HepG2 (cell line): ENCODE data around the gene MORN5. TPM values are rescaled to one million over a fixed set of nuclear protein-coding genes. Genes with fewer than 3 reads are reported as not detected.

ENCODE experiments used
- ATAC-seq: fragments of 200-7000 bp; cut with Tn5 transposase; 3 replicates; pipeline ENCODE4 v1.9.1; 2020; ENCODE audit warnings: mild to moderate bottlenecking, moderate library complexity
- BruUV-seq: library from RNA; stranded (reverse); fragments of 400-500 nt; replicated peaks from 2 replicates; lab custom pipeline; 2021; lab: Mats Ljungman, UMichigan
- CTCF ChIA-PET: fragments of 300-600 bp; formaldehyde crosslinking; extraction: SDS; loops from one replicate; lab custom pipeline; 2021; ENCODE audit warnings: low total read pairs, inconsistent platforms, low intra/inter-chr PET ratio; lab: Yijun Ruan, JAX
- POLR2A ChIA-PET: fragments of 350-600 bp; sonication (Branson Sonifier 250); formaldehyde crosslinking; loops from one replicate; lab custom pipeline; 2020; ENCODE audit warnings: antibody characterized with exemption, inconsistent platforms; lab: Yijun Ruan, JAX
- DNase-seq: peaks from one replicate; pipeline ENCODE4 v3.0.0-alpha.2; 2015; ENCODE audit warnings: low spot score
- FAIRE-seq: peaks from 3 replicates; lab custom pipeline; 2011; peaks lifted over from hg19 to GRCh38; lab: Jason Lieb, UNC
- H2AFZ ChIP-seq: one replicate; pipeline ENCODE4 v1.6.1; 2011; ENCODE audit warnings: low read length, inconsistent platforms
- H3K27ac ChIP-seq: fragments of 300-600 bp; 3 replicates; pipeline ENCODE4 v1.8.0; 2011; ENCODE audit warnings: mixed run types, mild to moderate bottlenecking, mixed read lengths, low read length, inconsistent platforms; ENCODE audit not compliant: insufficient read depth; ENCODE audit errors: extremely low read length
- H3K27me3 ChIP-seq, 2 experiments: fragments of 200-600 bp in 1 of 2; 2 replicates in 1 of 2; 3 replicates in 1 of 2; pipeline versions ENCODE4 v1.6.0 to v1.8.0; 2011; ENCODE audit warnings: low read length in 2 of 2, mild to moderate bottlenecking in 2 of 2, moderate library complexity in 2 of 2, inconsistent platforms in 1 of 2; ENCODE audit not compliant: insufficient read depth in 2 of 2, control insufficient read depth in 1 of 2
- H3K36me3 ChIP-seq, 2 experiments: fragments of 200-600 bp in 1 of 2; replicated peaks in 1 of 2; 2 replicates in 1 of 2; 3 replicates in 1 of 2; pipeline versions ENCODE4 v1.5.1 to v1.8.0; 2011; ENCODE audit warnings: low read length in 2 of 2, inconsistent platforms in 1 of 2; ENCODE audit not compliant: insufficient read depth in 2 of 2, control insufficient read depth in 1 of 2
- H3K4me1 ChIP-seq: 2 replicates; pipeline ENCODE4 v1.5.1; 2012; ENCODE audit warnings: low read length, inconsistent platforms; ENCODE audit not compliant: insufficient read depth
- H3K4me2 ChIP-seq: 2 replicates; pipeline ENCODE4 v1.6.0; 2011; ENCODE audit warnings: low read depth, low read length, inconsistent platforms
- H3K4me3 ChIP-seq, 3 experiments: fragments of 200-600 bp in 1 of 3; sonication (generic), shearing (Covaris generic) in 1 of 3; replicated peaks in 1 of 3; 2 replicates each; pipeline ENCODE4 v1.5.1; 2011 to 2016; ENCODE audit warnings: low read length in 3 of 3, inconsistent platforms in 2 of 3, low read depth in 2 of 3, mild to moderate bottlenecking in 2 of 3, control low read depth in 1 of 3, mixed read lengths in 1 of 3; ENCODE audit not compliant: insufficient read depth in 1 of 3
- H3K79me2 ChIP-seq: one replicate; pipeline ENCODE4 v1.6.1; 2011; ENCODE audit warnings: low read length, inconsistent platforms; ENCODE audit not compliant: insufficient read depth
- H3K9ac ChIP-seq: 2 replicates; pipeline ENCODE4 v1.6.0; 2011; ENCODE audit warnings: mild to moderate bottlenecking, low read depth, low read length, inconsistent platforms; ENCODE audit not compliant: insufficient read depth
- H3K9me3 ChIP-seq: 2 replicates; pipeline ENCODE4 v1.5.1; 2012; ENCODE audit warnings: mild to moderate bottlenecking, low read length
- H4K20me1 ChIP-seq: 2 replicates; pipeline ENCODE4 v1.6.0; 2011; ENCODE audit warnings: inconsistent platforms, mild to moderate bottlenecking, low read length, moderate library complexity; ENCODE audit not compliant: insufficient read depth
- CENPT ChIP-seq: sonication (generic); formaldehyde crosslinking; IDR thresholded peaks from 2 replicates; pipeline ENCODE4 v1.8.0; 2022; ENCODE audit warnings: low read depth, mild to moderate bottlenecking, moderate library complexity, missing genetic modification reagents
- KDM5B ChIP-seq: sonication (generic); formaldehyde crosslinking; IDR thresholded peaks from 2 replicates; pipeline ENCODE4 v1.4.0; 2020; ENCODE audit warnings: missing genetic modification reagents, mild to moderate bottlenecking, borderline replicate concordance
- NR2F1 ChIP-seq, 2 experiments: fragments of 450-650 bp in 1 of 2; formaldehyde crosslinking in 1 of 2; IDR thresholded peaks; 2 replicates each; pipeline versions ENCODE4 v1.5.0 to v1.6.1; 2016 to 2020; ENCODE audit warnings: mild to moderate bottlenecking in 1 of 2, missing compliant biosample characterization in 1 of 2, missing genetic modification reagents in 1 of 2, moderate library complexity in 1 of 2
- SMYD3 ChIP-seq: sonication (generic); formaldehyde crosslinking; IDR thresholded peaks from 2 replicates; pipeline ENCODE4 v1.8.1; 2023; ENCODE audit warnings: mild to moderate bottlenecking, missing genetic modification reagents
- SOX5 ChIP-seq: IDR thresholded peaks from 2 replicates; pipeline ENCODE4 v1.6.1; 2016; ENCODE audit warnings: borderline replicate concordance
- ZMYM4 ChIP-seq: sonication (generic); formaldehyde crosslinking; IDR thresholded peaks from 2 replicates; pipeline ENCODE4 v1.8.1; 2023; ENCODE audit warnings: mild to moderate bottlenecking, missing genetic modification reagents
- ZNF510 ChIP-seq: sonication (generic); formaldehyde crosslinking; IDR thresholded peaks from 2 replicates; pipeline ENCODE4 v1.4.0; 2020; ENCODE audit warnings: low read depth, mild to moderate bottlenecking, missing genetic modification reagents
- WGBS: methylation state at CpG from one replicate; pipeline ENCODE4 v1.1.6; 2017; ENCODE audit warnings: low lambda C conversion rate; 5-methylcytosine and 5-hydroxymethylcytosine counted together
- in situ Hi-C: cut with HindIII; loops from 2 replicates; pipeline ENCODE4 v1.10.0; 2017; ENCODE audit warnings: low pct_unique_long_range_greater_than_20kb; ENCODE audit not compliant: extremely low pct_ligation_motif_present
- intact Hi-C: fragments of 100-400 bp; cut with micrococcal nuclease; formaldehyde crosslinking; loops from one replicate; pipeline ENCODE4 v1.10.0; 2022; ENCODE audit not compliant: unreplicated experiment
- polyA plus RNA-seq, 8 experiments: library from polyadenylated mRNA; depleted of rRNA in 3 of 8; stranded (reverse) in 7 of 8; unstranded in 1 of 8; fragments of >200 nt; fragmentation: Illumina TruSeq in 4 of 8; extraction: Trizol in 4 of 8; gene quantifications; 2 replicates each; pipeline versions ENCODE4 v1.2.1 to v1.2.3, GENCODE V29; 2011 to 2016; ENCODE audit warnings: low read depth in 4 of 8, missing spikeins in 1 of 8, mixed read lengths in 1 of 8; ENCODE audit not compliant: insufficient read depth in 1 of 8
- total RNA-seq, 5 experiments: library from RNA; depleted of rRNA; stranded (reverse); fragments of >200 nt; fragmentation: Illumina TruSeq; extraction: Trizol; gene quantifications; 2 replicates each; pipeline ENCODE4 v1.2.3, GENCODE V29; 2016; ENCODE audit warnings: low read depth in 1 of 5
- TF ChIP-seq, protein P1 (sequence below): sonication (generic); formaldehyde crosslinking; IDR thresholded peaks from 2 replicates; pipeline ENCODE4 v1.9.0; 2021; ENCODE audit warnings: missing genetic modification reagents, borderline replicate concordance
- TF ChIP-seq, protein P2 (sequence below): sonication (generic); formaldehyde crosslinking; IDR thresholded peaks from 2 replicates; pipeline ENCODE4 v1.9.0; 2021; ENCODE audit warnings: missing genetic modification reagents, mild to moderate bottlenecking, borderline replicate concordance
- TF ChIP-seq, protein P3 (sequence below): sonication (generic); formaldehyde crosslinking; IDR thresholded peaks from 2 replicates; pipeline ENCODE4 v1.4.0; 2020; ENCODE audit warnings: missing genetic modification reagents
- TF ChIP-seq, protein P4 (sequence below): sonication (generic); formaldehyde crosslinking; IDR thresholded peaks from 2 replicates; pipeline ENCODE4 v1.4.0; 2020; ENCODE audit warnings: missing genetic modification reagents, borderline replicate concordance

Gene MORN5
- total and polyA plus RNA-seq, 2 of the 13 experiments (the other 11 are each of a cell fraction or from before 2014, with no cell fraction given), result not detected

DNA sequence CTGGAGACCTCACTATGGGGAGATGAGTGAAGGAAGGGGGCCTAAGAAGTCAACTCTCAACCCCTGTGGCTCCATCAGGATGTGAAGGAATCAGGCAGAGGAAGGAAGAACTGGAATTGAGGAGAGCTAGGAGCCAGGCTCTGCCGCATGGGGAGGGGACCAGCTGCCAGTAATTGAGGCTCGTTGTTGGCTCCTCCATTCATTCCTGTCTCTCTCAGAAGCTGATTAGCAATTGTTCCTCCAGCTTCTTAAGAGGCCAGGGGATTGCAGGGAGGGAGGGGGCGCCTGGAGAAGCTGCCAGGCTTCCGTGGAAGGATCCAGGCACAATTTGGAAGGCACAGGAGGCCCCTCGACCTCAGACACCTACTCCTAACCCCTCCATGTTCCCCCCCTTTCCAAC is 46.1 kb upstream of the MORN5 start (continued):
- no peak for TF ChIP-seq SMYD3

DNA sequence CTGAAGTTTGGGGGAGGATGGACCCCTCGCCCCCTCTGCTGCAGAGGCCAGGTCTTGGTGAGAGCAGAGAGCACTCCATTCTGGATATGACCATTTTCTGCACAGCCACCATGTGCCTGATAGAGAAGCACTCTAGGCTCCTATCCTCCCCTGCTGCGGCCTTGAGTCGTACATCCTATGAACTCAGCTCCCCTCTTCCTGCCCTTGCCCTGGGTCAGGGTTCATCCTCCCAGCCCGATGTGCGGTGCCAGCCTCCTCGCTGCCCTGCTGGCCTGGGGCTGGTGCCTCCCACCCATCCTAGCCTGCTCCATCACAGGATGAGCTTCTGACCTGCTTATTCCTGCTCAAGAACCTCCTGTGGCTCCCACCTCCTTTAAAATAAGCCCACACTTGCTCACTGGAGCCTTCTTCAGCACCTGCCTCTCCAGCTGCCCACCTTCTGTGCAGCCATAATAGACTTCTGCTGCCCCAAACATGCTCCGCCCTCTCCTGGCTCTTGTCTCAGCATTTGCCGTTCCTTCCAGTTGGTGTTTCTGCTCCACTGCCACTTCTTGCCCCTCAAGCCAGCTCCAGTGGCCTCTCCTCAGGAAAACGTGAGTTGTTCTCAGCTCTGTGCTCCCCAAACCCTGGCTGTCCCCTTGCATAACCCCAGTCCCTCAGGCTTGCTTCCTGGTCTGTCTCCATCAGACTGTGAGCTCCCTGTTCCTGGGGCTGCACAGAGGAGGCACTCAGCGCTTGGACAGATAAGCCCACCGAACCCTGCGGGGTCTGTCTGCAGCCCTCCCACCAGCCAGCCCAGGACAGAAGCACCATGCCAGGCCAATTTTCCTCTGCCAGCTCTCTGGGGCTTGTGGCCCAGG is 44.3 kb upstream of the MORN5 start:
- ATAC-seq, result no peak; the same call in 2 of the 3 replicates
- in situ Hi-C loops, result no loop called here
- Histone ChIP-seq H3K79me2 (no peaks in the 10 kb centered on the region), H3K4me3 (no peak overlapping the region), H4K20me1 (no peaks in the 10 kb centered on the region), H3K9ac (no peak overlapping the region), H3K36me3 (no peaks in the 10 kb centered on the region), H3K27me3 (peaks cover 3 to 6% of the 10 kb centered on the region in 2 experiments; a peak in 3 of 5 replicates), H3K4me1 (peaks cover 11% of the 10 kb centered on the region), H3K9me3 (no peaks in the 10 kb centered on the region), H3K4me2 (no peak overlapping the region), H3K27ac (no peak overlapping the region), H2AFZ (no peak overlapping the region)
- no TSS peak for BruUV-seq
- 15% methylated on average over 12 of the region's 12 CpGs for WGBS
- CTCF ChIA-PET, result no interaction called here
- intact Hi-C loops, result no loop called here
- POLR2A ChIA-PET, result no interaction called here
- DNase-seq, result no peak
- no peak for FAIRE-seq
- no peak for TF ChIP-seq ZNF510
- no peak for TF ChIP-seq NR2F1 (CRISPR knock-in tag; IDR thresholded peaks at IDR 0.05)
- TF ChIP-seq, protein P1, sequence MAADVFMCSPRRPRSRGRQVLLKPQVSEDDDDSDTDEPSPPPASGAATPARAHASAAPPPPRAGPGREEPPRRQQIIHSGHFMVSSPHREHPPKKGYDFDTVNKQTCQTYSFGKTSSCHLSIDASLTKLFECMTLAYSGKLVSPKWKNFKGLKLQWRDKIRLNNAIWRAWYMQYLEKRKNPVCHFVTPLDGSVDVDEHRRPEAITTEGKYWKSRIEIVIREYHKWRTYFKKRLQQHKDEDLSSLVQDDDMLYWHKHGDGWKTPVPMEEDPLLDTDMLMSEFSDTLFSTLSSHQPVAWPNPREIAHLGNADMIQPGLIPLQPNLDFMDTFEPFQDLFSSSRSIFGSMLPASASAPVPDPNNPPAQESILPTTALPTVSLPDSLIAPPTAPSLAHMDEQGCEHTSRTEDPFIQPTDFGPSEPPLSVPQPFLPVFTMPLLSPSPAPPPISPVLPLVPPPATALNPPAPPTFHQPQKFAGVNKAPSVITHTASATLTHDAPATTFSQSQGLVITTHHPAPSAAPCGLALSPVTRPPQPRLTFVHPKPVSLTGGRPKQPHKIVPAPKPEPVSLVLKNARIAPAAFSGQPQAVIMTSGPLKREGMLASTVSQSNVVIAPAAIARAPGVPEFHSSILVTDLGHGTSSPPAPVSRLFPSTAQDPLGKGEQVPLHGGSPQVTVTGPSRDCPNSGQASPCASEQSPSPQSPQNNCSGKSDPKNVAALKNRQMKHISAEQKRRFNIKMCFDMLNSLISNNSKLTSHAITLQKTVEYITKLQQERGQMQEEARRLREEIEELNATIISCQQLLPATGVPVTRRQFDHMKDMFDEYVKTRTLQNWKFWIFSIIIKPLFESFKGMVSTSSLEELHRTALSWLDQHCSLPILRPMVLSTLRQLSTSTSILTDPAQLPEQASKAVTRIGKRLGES, result no peak
- TF ChIP-seq, protein P2, sequence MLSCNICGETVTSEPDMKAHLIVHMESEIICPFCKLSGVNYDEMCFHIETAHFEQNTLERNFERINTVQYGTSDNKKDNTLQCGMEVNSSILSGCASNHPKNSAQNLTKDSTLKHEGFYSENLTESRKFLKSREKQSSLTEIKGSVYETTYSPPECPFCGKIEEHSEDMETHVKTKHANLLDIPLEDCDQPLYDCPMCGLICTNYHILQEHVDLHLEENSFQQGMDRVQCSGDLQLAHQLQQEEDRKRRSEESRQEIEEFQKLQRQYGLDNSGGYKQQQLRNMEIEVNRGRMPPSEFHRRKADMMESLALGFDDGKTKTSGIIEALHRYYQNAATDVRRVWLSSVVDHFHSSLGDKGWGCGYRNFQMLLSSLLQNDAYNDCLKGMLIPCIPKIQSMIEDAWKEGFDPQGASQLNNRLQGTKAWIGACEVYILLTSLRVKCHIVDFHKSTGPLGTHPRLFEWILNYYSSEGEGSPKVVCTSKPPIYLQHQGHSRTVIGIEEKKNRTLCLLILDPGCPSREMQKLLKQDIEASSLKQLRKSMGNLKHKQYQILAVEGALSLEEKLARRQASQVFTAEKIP, result no peak
- TF ChIP-seq, protein P3, sequence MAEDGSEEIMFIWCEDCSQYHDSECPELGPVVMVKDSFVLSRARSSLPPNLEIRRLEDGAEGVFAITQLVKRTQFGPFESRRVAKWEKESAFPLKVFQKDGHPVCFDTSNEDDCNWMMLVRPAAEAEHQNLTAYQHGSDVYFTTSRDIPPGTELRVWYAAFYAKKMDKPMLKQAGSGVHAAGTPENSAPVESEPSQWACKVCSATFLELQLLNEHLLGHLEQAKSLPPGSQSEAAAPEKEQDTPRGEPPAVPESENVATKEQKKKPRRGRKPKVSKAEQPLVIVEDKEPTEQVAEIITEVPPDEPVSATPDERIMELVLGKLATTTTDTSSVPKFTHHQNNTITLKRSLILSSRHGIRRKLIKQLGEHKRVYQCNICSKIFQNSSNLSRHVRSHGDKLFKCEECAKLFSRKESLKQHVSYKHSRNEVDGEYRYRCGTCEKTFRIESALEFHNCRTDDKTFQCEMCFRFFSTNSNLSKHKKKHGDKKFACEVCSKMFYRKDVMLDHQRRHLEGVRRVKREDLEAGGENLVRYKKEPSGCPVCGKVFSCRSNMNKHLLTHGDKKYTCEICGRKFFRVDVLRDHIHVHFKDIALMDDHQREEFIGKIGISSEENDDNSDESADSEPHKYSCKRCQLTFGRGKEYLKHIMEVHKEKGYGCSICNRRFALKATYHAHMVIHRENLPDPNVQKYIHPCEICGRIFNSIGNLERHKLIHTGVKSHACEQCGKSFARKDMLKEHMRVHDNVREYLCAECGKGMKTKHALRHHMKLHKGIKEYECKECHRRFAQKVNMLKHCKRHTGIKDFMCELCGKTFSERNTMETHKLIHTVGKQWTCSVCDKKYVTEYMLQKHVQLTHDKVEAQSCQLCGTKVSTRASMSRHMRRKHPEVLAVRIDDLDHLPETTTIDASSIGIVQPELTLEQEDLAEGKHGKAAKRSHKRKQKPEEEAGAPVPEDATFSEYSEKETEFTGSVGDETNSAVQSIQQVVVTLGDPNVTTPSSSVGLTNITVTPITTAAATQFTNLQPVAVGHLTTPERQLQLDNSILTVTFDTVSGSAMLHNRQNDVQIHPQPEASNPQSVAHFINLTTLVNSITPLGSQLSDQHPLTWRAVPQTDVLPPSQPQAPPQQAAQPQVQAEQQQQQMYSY (CRISPR knock-in tag), result no peak
- TF ChIP-seq ZMYM4 (CRISPR knock-in tag), result no peak
- TF ChIP-seq SOX5 (CRISPR knock-in tag), result no peak
- TF ChIP-seq, protein P4, sequence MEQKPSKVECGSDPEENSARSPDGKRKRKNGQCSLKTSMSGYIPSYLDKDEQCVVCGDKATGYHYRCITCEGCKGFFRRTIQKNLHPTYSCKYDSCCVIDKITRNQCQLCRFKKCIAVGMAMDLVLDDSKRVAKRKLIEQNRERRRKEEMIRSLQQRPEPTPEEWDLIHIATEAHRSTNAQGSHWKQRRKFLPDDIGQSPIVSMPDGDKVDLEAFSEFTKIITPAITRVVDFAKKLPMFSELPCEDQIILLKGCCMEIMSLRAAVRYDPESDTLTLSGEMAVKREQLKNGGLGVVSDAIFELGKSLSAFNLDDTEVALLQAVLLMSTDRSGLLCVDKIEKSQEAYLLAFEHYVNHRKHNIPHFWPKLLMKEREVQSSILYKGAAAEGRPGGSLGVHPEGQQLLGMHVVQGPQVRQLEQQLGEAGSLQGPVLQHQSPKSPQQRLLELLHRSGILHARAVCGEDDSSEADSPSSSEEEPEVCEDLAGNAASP, result no peak
- no peak for TF ChIP-seq CENPT
- no peak for TF ChIP-seq KDM5B (CRISPR knock-in tag)
